GM10266 (cell line): ENCODE results near the gene AUTS2.

Source experiments
- DNase-seq: peaks from one replicate; pipeline ENCODE4 v3.0.0; 2012; ENCODE audit errors: extremely low spot score
- TF ChIP-seq, protein P1 (sequence below): IDR thresholded peaks from 2 replicates; pipeline ENCODE4 v1.5.1; 2012; ENCODE audit warnings: mild to moderate bottlenecking, low read depth; ENCODE audit not compliant: control insufficient read depth, insufficient read depth; ENCODE audit errors: missing control alignments

Gene AUTS2

GRCh38 chr7:69989551-69989950, 391.3 kb downstream of the AUTS2 start:
- DNase-seq = no peak
- TF ChIP-seq, protein P1, sequence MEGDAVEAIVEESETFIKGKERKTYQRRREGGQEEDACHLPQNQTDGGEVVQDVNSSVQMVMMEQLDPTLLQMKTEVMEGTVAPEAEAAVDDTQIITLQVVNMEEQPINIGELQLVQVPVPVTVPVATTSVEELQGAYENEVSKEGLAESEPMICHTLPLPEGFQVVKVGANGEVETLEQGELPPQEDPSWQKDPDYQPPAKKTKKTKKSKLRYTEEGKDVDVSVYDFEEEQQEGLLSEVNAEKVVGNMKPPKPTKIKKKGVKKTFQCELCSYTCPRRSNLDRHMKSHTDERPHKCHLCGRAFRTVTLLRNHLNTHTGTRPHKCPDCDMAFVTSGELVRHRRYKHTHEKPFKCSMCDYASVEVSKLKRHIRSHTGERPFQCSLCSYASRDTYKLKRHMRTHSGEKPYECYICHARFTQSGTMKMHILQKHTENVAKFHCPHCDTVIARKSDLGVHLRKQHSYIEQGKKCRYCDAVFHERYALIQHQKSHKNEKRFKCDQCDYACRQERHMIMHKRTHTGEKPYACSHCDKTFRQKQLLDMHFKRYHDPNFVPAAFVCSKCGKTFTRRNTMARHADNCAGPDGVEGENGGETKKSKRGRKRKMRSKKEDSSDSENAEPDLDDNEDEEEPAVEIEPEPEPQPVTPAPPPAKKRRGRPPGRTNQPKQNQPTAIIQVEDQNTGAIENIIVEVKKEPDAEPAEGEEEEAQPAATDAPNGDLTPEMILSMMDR = no peak

DNA sequence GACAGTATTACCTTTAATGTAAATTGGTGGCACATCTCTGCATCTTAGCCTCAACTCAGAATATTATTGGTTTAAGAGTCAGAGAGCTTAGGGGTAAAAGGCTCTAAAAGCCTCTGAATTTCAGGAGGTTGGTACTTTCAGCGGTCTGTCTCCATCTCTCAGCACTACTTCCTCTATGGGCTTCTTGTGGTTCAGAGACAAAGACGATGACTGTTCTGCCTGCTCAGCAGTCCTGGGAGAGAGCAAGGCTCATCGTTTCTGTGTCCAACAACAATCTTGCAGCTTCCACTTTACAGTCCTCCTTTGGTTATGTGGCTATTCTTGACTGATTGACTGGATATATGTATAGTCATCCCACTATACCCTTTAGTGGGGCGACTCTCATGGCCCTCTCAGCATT, 394.7 kb downstream of the AUTS2 start:
- TF ChIP-seq, protein P1 = no peak
- no peak for DNase-seq

GRCh38 chr7:69994218-69994617, 395.9 kb downstream of the AUTS2 start:
- DNase-seq = no peak
- TF ChIP-seq, protein P1 = no peak

DNA sequence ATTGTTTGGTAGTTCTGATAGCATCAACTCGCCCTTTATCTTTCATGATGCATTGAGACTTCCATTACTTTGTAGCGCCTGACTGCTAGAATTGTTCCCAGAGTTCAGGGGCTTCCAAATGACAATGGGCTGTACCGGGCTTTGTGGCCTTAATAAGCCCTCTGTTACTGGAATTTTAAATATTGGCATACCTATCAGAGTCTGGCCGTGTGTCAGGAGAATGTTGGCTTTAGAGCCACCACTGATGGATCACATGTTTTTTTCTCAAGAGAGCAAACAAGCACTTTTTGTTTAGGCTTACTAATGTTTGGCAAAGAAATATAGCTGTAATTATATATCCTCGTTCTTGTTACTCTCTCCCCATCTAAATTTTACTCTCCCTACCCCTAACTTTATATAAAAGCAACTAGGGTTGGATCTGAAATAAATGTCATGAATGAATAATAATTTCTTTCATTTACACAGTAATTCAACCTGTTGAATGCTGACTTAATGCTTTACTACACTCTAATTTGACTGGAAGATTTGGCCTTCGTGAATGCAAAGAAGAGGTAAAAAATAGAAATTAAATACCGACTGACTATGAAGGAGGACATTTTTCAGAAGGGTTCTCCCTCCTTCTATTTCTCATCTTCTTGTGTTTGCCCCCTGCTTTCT, 396.7 kb downstream of the AUTS2 start:
- TF ChIP-seq, protein P1 = no peak
- DNase-seq = no peak

DNA sequence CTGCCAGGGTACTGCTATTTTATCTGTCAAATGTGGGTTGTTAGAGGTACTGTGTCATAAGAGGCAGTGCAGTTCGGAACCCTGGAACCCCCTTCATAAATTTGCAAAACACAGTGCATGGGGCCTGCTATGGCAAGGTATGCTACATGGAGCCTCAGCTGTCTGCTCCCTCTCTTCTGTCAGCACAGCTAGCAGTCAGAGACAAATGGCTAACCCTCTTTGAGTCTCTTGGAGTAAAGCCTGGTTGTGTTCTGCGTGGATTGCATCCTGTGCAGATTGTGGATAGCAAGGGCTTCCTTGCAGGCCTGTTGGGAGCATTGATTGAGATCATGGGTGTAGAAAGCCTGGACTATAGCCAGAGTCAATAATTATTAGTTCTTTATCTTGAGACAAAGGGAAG, 397.8 kb downstream of the AUTS2 start:
- TF ChIP-seq, protein P1 = no peak
- DNase-seq = no peak

- TF ChIP-seq, protein P1 = no peak
- no peak for DNase-seq
Measured at GRCh38 chr7:70000737-70001348, 402.6 kb downstream of the AUTS2 start.

DNA sequence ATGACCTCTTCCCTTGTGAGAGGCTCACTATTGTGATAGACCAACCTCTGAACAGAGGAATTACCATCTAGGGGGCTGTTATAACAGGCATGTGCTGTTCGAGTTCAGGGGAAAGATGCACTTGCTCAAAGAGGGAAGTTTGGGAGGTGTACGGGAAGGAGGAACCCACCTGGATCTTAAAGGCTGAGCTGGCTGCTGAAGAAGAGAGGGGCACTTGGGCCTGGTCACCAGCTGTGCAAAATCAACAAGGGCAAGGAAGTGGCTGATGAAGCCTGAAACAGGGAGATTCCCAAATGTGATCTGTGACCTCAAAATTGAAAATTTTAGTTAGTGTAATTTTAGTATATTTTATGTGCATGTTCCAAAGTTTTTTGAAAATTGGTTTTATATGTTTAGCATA, 407.2 kb downstream of the AUTS2 start:
- TF ChIP-seq, protein P1 = no peak
- no peak for DNase-seq
